Activated CD4-positive, CD25-positive, alpha-beta regulatory T cell treated with anti-CD3 and anti-CD28 coated beads, Interleukin-2, amount 50 U/mL, for 16 hours (primary cell): ENCODE results near the gene TTI1.
A peak's percentile ranks its signal among the peaks of the same experiment; 100 is the strongest.

Experiments
- DNase-seq: peaks from one replicate; pipeline ENCODE4 v3.0.0-alpha.2; 2020; ENCODE audit warnings: low read depth, low spot score

The TTI1 gene

GRCh38 chr20:38033330-38034107 lies at the start of gene TTI1, which contains the start of gene RPRD1B:
TSS of gene TTI1 (minus strand) at chr20:38033456. CDS start at chr20:38013816, 19,640 bp downstream.
TSS of gene RPRD1B (plus strand) at chr20:38033746. CDS start at chr20:38033948, 202 bp downstream.
- DNase-seq: peak; percentile 85

- DNase-seq: no peak
These were observed 49.6 kb upstream of the TTI1 start for GRCh38 chr20:38082894-38083293.

- DNase-seq: no peak
These were observed 48.3 kb upstream of the TTI1 start for GRCh38 chr20:38081575-38081974.

GRCh38 chr20:38079353-38079752 lies 46.1 kb upstream of the TTI1 start:
- DNase-seq: no peak

- no peak for DNase-seq
These were observed 44.8 kb upstream of the TTI1 start for GRCh38 chr20:38078084-38078483.

- no peak for DNase-seq
These were observed 43.3 kb upstream of the TTI1 start for GRCh38 chr20:38076548-38076947.

- no peak for DNase-seq
These were observed 42.1 kb upstream of the TTI1 start for GRCh38 chr20:38075161-38075998.

GRCh38 chr20:38073307-38074071 lies 40.2 kb upstream of the TTI1 start:
- DNase-seq: no peak

- DNase-seq: no peak
These were observed 39.6 kb upstream of the TTI1 start for GRCh38 chr20:38072898-38073297.

GRCh38 chr20:38067717-38068365 lies 34.6 kb upstream of the TTI1 start:
- no peak for DNase-seq

- no peak for DNase-seq
These were observed 33.9 kb upstream of the TTI1 start for GRCh38 chr20:38066969-38067716.

GRCh38 chr20:38065764-38066375 lies 32.6 kb upstream of the TTI1 start:
- DNase-seq: no peak

- DNase-seq: no peak
These were observed 30.8 kb upstream of the TTI1 start for GRCh38 chr20:38063911-38064530.

- DNase-seq: no peak
These were observed 29.6 kb upstream of the TTI1 start for GRCh38 chr20:38062890-38063289.

- no peak for DNase-seq
These were observed 27.9 kb upstream of the TTI1 start for GRCh38 chr20:38061109-38061508.

GRCh38 chr20:38060536-38060935 lies 27.3 kb upstream of the TTI1 start:
- no peak for DNase-seq

- no peak for DNase-seq
These were observed 26.6 kb upstream of the TTI1 start for GRCh38 chr20:38059832-38060231.

GRCh38 chr20:38057351-38057972 lies 24.2 kb upstream of the TTI1 start:
- peak; percentile 58 for DNase-seq

GRCh38 chr20:38055848-38056247 lies 22.6 kb upstream of the TTI1 start:
- DNase-seq: no peak
